Measurements from ENCODE around the gene FAM181B.

DNA sequence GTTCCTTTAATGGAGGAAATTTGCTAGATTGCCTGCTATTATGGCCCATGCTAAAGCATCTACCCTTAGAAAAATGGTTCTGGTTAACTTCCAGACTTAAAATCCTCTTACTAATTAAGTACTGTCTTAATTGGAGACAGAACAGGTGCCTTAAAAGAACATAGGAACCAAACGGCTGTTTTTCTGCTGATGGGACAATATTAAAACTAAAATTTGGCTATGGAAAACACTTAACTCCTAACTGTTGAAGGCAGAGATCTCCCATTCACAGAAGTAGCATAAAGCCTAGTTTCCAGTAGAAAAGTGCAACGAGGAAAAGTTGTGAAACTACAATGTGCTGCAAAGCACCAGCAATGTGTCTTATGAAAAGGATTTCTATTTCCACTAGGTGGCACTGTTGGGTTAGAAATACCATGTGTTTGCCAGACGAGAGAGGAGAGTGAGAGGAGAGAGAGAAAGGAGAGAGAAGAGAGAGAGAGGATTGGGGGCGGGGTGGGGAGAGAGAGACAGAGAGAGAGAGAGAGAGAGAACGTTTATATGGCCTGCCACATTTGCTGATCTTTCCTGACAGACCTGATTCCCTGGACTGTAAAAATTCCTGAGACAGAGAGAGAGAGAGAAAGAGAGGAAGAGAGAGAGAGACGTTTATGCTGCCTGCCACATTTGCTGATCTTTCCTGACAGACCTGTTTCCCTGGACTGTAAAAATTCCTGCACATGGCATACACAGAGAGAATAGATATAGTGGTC lies 51.5 kb downstream of the FAM181B start:
- TF ChIP-seq NFIB (CRISPR knock-in tag; IDR thresholded peaks at IDR 0.05; ENCODE audit: borderline replicate concordance) (no peak), ATF3 (CRISPR knock-in tag; IDR thresholded peaks at IDR 0.05) (no peak)

Measured in HepG2 (cell line).